HepG2 (cell line): Measurements from ENCODE around the gene C22orf42.
"Not testable (repeated sequence)": the region's sequence is repeated elsewhere in the genome, so short reads cannot be mapped to it uniquely, and the experiment has no call there.

ENCODE experiments used
- ASH2L ChIP-seq: fragments of 300-600, 200-600 bp; sonication (generic); IDR thresholded peaks from 2 replicates; pipeline ENCODE4 v1.7.0; 2017; ENCODE audit warnings: low read depth, mild to moderate bottlenecking, moderate library complexity, mixed read lengths, low read length; ENCODE audit not compliant: insufficient read length
- CEBPB ChIP-seq: IDR thresholded peaks from 2 replicates; pipeline ENCODE4 v1.6.1; 2011; ENCODE audit warnings: low read depth, low read length, improper control_type of control experiment, borderline replicate concordance
- ESRRA ChIP-seq: sonication (generic); formaldehyde crosslinking; IDR thresholded peaks from 2 replicates; pipeline ENCODE4 v1.5.1; 2020; ENCODE audit warnings: mild to moderate bottlenecking, low read depth, missing genetic modification reagents
- HNRNPH1 ChIP-seq: fragments of 200-400 bp; formaldehyde crosslinking; optimal IDR thresholded peaks from 2 replicates; pipeline ENCODE3; 2017; ENCODE audit warnings: mild to moderate bottlenecking, low read depth, low read length
- KLF16 ChIP-seq, 2 experiments: sonication (generic) in 1 of 2; formaldehyde crosslinking in 1 of 2; IDR thresholded peaks; 2 replicates each; pipeline versions ENCODE4 v1.6.1 to v1.8.0; 2016 to 2023; ENCODE audit warnings: missing genetic modification reagents in 2 of 2, missing compliant biosample characterization in 1 of 2
- SOX6 ChIP-seq, 2 experiments: fragments of 450-650 bp in 1 of 2; sonication (generic) in 1 of 2; formaldehyde crosslinking in 1 of 2; IDR thresholded peaks; 2 replicates each; pipeline versions ENCODE4 v1.4.0 to v1.6.1; 2017 to 2020; ENCODE audit warnings: antibody characterized with exemption in 1 of 2, mild to moderate bottlenecking in 1 of 2, missing genetic modification reagents in 1 of 2
- YY1 ChIP-seq: IDR thresholded peaks from 2 replicates; pipeline ENCODE4 v1.6.1; 2011; ENCODE audit warnings: low read length, low read depth, moderate library complexity, mild to moderate bottlenecking; ENCODE audit not compliant: insufficient read depth, insufficient replicate concordance
- ZSCAN9 ChIP-seq: IDR thresholded peaks from 2 replicates; pipeline ENCODE4 v1.6.1; 2016; ENCODE audit warnings: borderline replicate concordance
- TF ChIP-seq, protein P1 (sequence below): sonication (generic); formaldehyde crosslinking; IDR thresholded peaks from 2 replicates; pipeline ENCODE4 v1.5.0; 2020; ENCODE audit warnings: mild to moderate bottlenecking, missing genetic modification reagents
- TF ChIP-seq, protein P2 (sequence below): IDR thresholded peaks from 2 replicates; pipeline ENCODE4 v1.6.1; 2012; ENCODE audit warnings: inconsistent platforms
- TF ChIP-seq, protein P3 (sequence below): sonication (generic); formaldehyde crosslinking; IDR thresholded peaks from one replicate; pipeline ENCODE4 v1.5.1; 2020; ENCODE audit warnings: mild to moderate bottlenecking, missing genetic modification reagents; ENCODE audit errors: not compliant biosample characterization
- TF ChIP-seq, protein P4 (sequence below): sonication (generic); formaldehyde crosslinking; conservative IDR thresholded peaks from 2 replicates; pipeline ENCODE4 v1.4.0; 2020; ENCODE audit warnings: missing genetic modification reagents
- TF ChIP-seq, protein P5 (sequence below): sonication (generic); formaldehyde crosslinking; IDR thresholded peaks from 2 replicates; pipeline ENCODE4 v1.9.0; 2021; ENCODE audit warnings: missing genetic modification reagents, borderline replicate concordance

DNA sequence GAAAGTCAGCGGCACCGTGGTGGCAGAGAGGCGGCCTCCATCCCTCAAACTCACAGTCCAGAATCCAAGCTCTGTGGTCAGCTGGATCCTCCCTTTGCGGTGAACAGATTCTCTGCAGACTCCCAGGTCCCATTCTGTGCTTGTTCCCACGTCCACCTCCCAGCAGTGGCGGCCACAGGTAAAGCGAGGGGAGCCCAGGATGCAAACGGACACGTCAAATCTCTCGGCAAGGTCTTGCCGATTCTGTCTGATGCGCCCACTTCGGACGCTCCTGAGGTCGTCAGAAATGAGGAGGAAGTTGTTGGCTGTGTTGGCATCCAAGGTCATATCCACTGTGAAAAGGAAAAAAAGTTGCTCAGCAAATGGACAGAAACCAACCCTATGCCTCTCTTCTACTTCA lies 31.9 kb upstream of the C22orf42 start:
- TF ChIP-seq KLF16 (CRISPR knock-in tag; IDR thresholded peaks at IDR 0.05); ZSCAN9 (CRISPR knock-in tag); CEBPB; HNRNPH1; ESRRA (CRISPR knock-in tag); ASH2L; SOX6 (IDR thresholded peaks at IDR 0.05); SOX6 (CRISPR knock-in tag; IDR thresholded peaks at IDR 0.05); YY1: not testable (repeated sequence)
- TF ChIP-seq, protein P1, sequence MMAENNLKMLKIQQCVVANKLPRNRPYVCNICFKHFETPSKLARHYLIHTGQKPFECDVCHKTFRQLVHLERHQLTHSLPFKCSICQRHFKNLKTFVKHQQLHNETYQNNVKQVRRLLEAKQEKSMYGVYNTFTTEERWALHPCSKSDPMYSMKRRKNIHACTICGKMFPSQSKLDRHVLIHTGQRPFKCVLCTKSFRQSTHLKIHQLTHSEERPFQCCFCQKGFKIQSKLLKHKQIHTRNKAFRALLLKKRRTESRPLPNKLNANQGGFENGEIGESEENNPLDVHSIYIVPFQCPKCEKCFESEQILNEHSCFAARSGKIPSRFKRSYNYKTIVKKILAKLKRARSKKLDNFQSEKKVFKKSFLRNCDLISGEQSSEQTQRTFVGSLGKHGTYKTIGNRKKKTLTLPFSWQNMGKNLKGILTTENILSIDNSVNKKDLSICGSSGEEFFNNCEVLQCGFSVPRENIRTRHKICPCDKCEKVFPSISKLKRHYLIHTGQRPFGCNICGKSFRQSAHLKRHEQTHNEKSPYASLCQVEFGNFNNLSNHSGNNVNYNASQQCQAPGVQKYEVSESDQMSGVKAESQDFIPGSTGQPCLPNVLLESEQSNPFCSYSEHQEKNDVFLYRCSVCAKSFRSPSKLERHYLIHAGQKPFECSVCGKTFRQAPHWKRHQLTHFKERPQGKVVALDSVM (CRISPR knock-in tag): not testable (repeated sequence)
- TF ChIP-seq, protein P2, sequence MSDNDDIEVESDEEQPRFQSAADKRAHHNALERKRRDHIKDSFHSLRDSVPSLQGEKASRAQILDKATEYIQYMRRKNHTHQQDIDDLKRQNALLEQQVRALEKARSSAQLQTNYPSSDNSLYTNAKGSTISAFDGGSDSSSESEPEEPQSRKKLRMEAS: not testable (repeated sequence)
- TF ChIP-seq, protein P3, sequence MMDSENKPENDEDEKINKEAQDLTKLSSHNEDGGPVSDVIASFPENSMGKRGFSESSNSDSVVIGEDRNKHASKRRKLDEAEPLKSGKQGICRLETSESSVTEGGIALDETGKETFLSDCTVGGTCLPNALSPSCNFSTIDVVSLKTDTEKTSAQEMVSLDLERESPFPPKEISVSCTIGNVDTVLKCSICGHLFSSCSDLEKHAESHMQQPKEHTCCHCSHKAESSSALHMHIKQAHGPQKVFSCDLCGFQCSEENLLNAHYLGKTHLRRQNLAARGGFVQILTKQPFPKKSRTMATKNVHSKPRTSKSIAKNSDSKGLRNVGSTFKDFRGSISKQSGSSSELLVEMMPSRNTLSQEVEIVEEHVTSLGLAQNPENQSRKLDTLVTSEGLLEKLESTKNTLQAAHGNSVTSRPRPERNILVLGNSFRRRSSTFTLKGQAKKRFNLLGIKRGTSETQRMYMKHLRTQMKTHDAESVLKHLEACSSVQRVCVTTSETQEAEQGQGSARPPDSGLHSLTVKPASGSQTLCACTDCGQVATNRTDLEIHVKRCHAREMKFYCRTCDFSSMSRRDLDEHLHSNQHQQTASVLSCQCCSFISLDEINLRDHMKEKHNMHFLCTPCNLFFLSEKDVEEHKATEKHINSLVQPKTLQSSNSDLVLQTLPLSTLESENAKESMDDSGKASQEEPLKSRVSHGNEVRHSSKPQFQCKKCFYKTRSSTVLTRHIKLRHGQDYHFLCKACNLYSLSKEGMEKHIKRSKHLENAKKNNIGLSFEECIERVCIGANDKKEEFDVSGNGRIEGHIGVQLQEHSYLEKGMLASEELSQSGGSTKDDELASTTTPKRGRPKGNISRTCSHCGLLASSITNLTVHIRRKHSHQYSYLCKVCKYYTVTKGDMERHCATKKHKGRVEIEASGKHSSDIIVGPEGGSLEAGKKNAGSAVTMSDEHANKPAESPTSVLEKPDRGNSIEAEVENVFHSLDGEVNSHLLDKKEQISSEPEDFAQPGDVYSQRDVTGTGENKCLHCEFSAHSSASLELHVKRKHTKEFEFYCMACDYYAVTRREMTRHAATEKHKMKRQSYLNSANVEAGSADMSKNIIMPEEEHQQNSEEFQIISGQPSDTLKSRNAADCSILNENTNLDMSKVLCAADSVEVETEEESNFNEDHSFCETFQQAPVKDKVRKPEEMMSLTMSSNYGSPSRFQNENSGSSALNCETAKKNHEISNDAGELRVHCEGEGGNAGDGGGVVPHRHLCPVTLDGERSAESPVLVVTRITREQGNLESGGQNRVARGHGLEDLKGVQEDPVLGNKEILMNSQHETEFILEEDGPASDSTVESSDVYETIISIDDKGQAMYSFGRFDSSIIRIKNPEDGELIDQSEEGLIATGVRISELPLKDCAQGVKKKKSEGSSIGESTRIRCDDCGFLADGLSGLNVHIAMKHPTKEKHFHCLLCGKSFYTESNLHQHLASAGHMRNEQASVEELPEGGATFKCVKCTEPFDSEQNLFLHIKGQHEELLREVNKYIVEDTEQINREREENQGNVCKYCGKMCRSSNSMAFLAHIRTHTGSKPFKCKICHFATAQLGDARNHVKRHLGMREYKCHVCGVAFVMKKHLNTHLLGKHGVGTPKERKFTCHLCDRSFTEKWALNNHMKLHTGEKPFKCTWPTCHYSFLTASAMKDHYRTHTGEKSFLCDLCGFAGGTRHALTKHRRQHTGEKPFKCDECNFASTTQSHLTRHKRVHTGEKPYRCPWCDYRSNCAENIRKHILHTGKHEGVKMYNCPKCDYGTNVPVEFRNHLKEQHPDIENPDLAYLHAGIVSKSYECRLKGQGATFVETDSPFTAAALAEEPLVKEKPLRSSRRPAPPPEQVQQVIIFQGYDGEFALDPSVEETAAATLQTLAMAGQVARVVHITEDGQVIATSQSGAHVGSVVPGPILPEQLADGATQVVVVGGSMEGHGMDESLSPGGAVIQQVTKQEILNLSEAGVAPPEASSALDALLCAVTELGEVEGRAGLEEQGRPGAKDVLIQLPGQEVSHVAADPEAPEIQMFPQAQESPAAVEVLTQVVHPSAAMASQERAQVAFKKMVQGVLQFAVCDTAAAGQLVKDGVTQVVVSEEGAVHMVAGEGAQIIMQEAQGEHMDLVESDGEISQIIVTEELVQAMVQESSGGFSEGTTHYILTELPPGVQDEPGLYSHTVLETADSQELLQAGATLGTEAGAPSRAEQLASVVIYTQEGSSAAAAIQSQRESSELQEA: not testable (repeated sequence)
- TF ChIP-seq, protein P4, sequence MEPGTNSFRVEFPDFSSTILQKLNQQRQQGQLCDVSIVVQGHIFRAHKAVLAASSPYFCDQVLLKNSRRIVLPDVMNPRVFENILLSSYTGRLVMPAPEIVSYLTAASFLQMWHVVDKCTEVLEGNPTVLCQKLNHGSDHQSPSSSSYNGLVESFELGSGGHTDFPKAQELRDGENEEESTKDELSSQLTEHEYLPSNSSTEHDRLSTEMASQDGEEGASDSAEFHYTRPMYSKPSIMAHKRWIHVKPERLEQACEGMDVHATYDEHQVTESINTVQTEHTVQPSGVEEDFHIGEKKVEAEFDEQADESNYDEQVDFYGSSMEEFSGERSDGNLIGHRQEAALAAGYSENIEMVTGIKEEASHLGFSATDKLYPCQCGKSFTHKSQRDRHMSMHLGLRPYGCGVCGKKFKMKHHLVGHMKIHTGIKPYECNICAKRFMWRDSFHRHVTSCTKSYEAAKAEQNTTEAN (CRISPR knock-in tag): not testable (repeated sequence)
- TF ChIP-seq, protein P5, sequence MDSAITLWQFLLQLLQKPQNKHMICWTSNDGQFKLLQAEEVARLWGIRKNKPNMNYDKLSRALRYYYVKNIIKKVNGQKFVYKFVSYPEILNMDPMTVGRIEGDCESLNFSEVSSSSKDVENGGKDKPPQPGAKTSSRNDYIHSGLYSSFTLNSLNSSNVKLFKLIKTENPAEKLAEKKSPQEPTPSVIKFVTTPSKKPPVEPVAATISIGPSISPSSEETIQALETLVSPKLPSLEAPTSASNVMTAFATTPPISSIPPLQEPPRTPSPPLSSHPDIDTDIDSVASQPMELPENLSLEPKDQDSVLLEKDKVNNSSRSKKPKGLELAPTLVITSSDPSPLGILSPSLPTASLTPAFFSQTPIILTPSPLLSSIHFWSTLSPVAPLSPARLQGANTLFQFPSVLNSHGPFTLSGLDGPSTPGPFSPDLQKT (CRISPR knock-in tag): not testable (repeated sequence)
